Measurements from ENCODE around the gene PCBP4. TPM values are rescaled to one million over a fixed set of nuclear protein-coding genes. Genes with fewer than 3 reads are reported as not detected.

PCBP4 gene
- polyA plus RNA-seq, 4 donors = 51.1 to 83.6 (median 70.1) TPM

- DNase-seq (ENCODE audit: low read depth in 4 of 4, low spot score in 2 of 4) = no peak
Observed at GRCh38 chr3:51942603-51943450, 24.4 kb downstream of the PCBP4 start.

- peak; percentile 95 to 100 (median 98) for DNase-seq (ENCODE audit: low read depth in 4 of 4, low spot score in 2 of 4)
Observed at GRCh38 chr3:51941798-51942602, 25.3 kb downstream of the PCBP4 start, which contains the start of the genes PARP3 and RRP9. Gene PARP3, plus strand, starts transcription at chr3:51942363. Its CDS starts 993 bp downstream, at chr3:51943356. Gene RRP9, minus strand, starts transcription at chr3:51941904. Its CDS starts 37 bp downstream, at chr3:51941867.

GRCh38 chr3:51941463-51941797 is 25.8 kb downstream of the PCBP4 start:
- no peak for DNase-seq (ENCODE audit: low read depth in 4 of 4, low spot score in 2 of 4)

- DNase-seq (ENCODE audit: low read depth in 4 of 4, low spot score in 2 of 4) = no peak
Observed at GRCh38 chr3:51940648-51941462, 26.4 kb downstream of the PCBP4 start.

- no peak for DNase-seq (ENCODE audit: low read depth in 4 of 4, low spot score in 2 of 4)
Observed at GRCh38 chr3:51938780-51939425, 28.4 kb downstream of the PCBP4 start.

GRCh38 chr3:51937611-51938450 is 29.4 kb downstream of the PCBP4 start:
- no peak for DNase-seq (ENCODE audit: low read depth in 4 of 4, low spot score in 2 of 4)

- no peak for DNase-seq (ENCODE audit: low read depth in 4 of 4, low spot score in 2 of 4)
Observed at GRCh38 chr3:51937014-51937413, 30.2 kb downstream of the PCBP4 start.

- no peak for DNase-seq (ENCODE audit: low read depth in 4 of 4, low spot score in 2 of 4)
Observed at GRCh38 chr3:51935886-51936755, 31.1 kb downstream of the PCBP4 start.

GRCh38 chr3:51934991-51935885 is 32.0 kb downstream of the PCBP4 start:
- no peak for DNase-seq (ENCODE audit: low read depth in 4 of 4, low spot score in 2 of 4)

GRCh38 chr3:51934139-51934850 is 33.0 kb downstream of the PCBP4 start:
- DNase-seq (ENCODE audit: low read depth in 4 of 4, low spot score in 2 of 4) = no peak

- no peak for DNase-seq (ENCODE audit: low read depth in 4 of 4, low spot score in 2 of 4)
Observed at GRCh38 chr3:51933471-51934138, 33.6 kb downstream of the PCBP4 start.

- DNase-seq (ENCODE audit: low read depth in 4 of 4, low spot score in 2 of 4) = no peak
Observed at GRCh38 chr3:51932471-51933370, 34.5 kb downstream of the PCBP4 start.

- DNase-seq (ENCODE audit: low read depth in 4 of 4, low spot score in 2 of 4) = no peak
Observed at GRCh38 chr3:51931756-51932155, 35.5 kb downstream of the PCBP4 start.

- no peak for DNase-seq (ENCODE audit: low read depth in 4 of 4, low spot score in 2 of 4)
Observed at GRCh38 chr3:51930439-51930838, 36.8 kb downstream of the PCBP4 start.

- DNase-seq (ENCODE audit: low read depth in 4 of 4, low spot score in 2 of 4) = no peak
Observed at GRCh38 chr3:51929420-51930003, 37.7 kb downstream of the PCBP4 start.

Measured in left renal cortex interstitium (tissue), 4 donors.